ENCODE measurements around the gene SUMO3.

Gene SUMO3

GRCh38 chr21:44818640-44819011, 764 bp upstream of the SUMO3 start:
- peak overlapping the region; percentile 66 for H3K4me3 ChIP-seq (replicated peaks; ENCODE audit: low read depth, low read length)
- TF ChIP-seq CTCF (IDR thresholded peaks at IDR 0.05; ENCODE audit: low read depth, low read length, missing control alignments), result no peak
- DNase-seq (ENCODE audit: extremely low read depth, low read depth), result no peak

- DNase-seq (ENCODE audit: extremely low read depth, low read depth), result peak; percentile 58
- no peak for TF ChIP-seq CTCF (IDR thresholded peaks at IDR 0.05; ENCODE audit: low read depth, low read length, missing control alignments)
- H3K4me3 ChIP-seq (replicated peaks; ENCODE audit: low read depth, low read length), result peak overlapping the region; percentile 66
Measured at GRCh38 chr21:44817506-44817880, 369 bp downstream of the SUMO3 start.

GRCh38 chr21:44816761-44817505, 929 bp downstream of the SUMO3 start:
- no peak for DNase-seq (ENCODE audit: extremely low read depth, low read depth)
- TF ChIP-seq CTCF (IDR thresholded peaks at IDR 0.05; ENCODE audit: low read depth, low read length, missing control alignments), result no peak
- H3K4me3 ChIP-seq (replicated peaks; ENCODE audit: low read depth, low read length), result peak overlapping the region; percentile 66

GRCh38 chr21:44815852-44816628, 1.8 kb downstream of the SUMO3 start:
- no peak for TF ChIP-seq CTCF (IDR thresholded peaks at IDR 0.05; ENCODE audit: low read depth, low read length, missing control alignments)
- peak overlapping the region; percentile 25 for H3K4me3 ChIP-seq (replicated peaks; ENCODE audit: low read depth, low read length)
- no peak for DNase-seq (ENCODE audit: extremely low read depth, low read depth)

GRCh38 chr21:44815225-44815624, 2.6 kb downstream of the SUMO3 start:
- no peak for TF ChIP-seq CTCF (IDR thresholded peaks at IDR 0.05; ENCODE audit: low read depth, low read length, missing control alignments)
- no peak for DNase-seq (ENCODE audit: extremely low read depth, low read depth)
- H3K4me3 ChIP-seq (replicated peaks; ENCODE audit: low read depth, low read length), result no peak overlapping the region

GRCh38 chr21:44814498-44815023, 3.3 kb downstream of the SUMO3 start:
- H3K4me3 ChIP-seq (replicated peaks; ENCODE audit: low read depth, low read length), result no peak overlapping the region
- no peak for DNase-seq (ENCODE audit: extremely low read depth, low read depth)
- no peak for TF ChIP-seq CTCF (IDR thresholded peaks at IDR 0.05; ENCODE audit: low read depth, low read length, missing control alignments)

All from HFF-Myc (cell line).